HG03558 (cell line): ENCODE data around the gene R3HDM4.
A peak's percentile ranks its signal among the peaks of the same experiment; 100 is the strongest.

Experiments used
- ATAC-seq: cut with Tn5 transposase; IDR thresholded peaks from one replicate; pipeline ENCODE4 v1.9.1; 2021; ENCODE audit warnings: moderate number of reproducible peaks; ENCODE audit not compliant: unreplicated experiment; ENCODE audit errors: extremely low read depth

The R3HDM4 gene

GRCh38 chr19:947707-948539 is 34.9 kb upstream of the R3HDM4 start:
- peak; percentile 59 for ATAC-seq

GRCh38 chr19:947090-947706 is 34.2 kb upstream of the R3HDM4 start:
- no peak for ATAC-seq

GRCh38 chr19:945401-946252 is 32.6 kb upstream of the R3HDM4 start:
- ATAC-seq = no peak

GRCh38 chr19:944663-945241 is 31.7 kb upstream of the R3HDM4 start:
- ATAC-seq = no peak

- no peak for ATAC-seq
These were observed 31.1 kb upstream of the R3HDM4 start for GRCh38 chr19:944171-944567.

- no peak for ATAC-seq
These were observed 30.6 kb upstream of the R3HDM4 start for GRCh38 chr19:943551-944170.

- ATAC-seq = no peak
These were observed 29.2 kb upstream of the R3HDM4 start for GRCh38 chr19:942133-942645.

GRCh38 chr19:941292-942132 is 28.5 kb upstream of the R3HDM4 start:
- no peak for ATAC-seq

GRCh38 chr19:940591-941291 is 27.7 kb upstream of the R3HDM4 start:
- ATAC-seq = no peak

GRCh38 chr19:939922-940321 is 26.9 kb upstream of the R3HDM4 start:
- no peak for ATAC-seq

- ATAC-seq = no peak
These were observed 26.4 kb upstream of the R3HDM4 start for GRCh38 chr19:939439-939838.

GRCh38 chr19:938233-938923 is 25.4 kb upstream of the R3HDM4 start:
- ATAC-seq = no peak

GRCh38 chr19:937259-937694 is 24.3 kb upstream of the R3HDM4 start:
- ATAC-seq = no peak

- no peak for ATAC-seq
These were observed 23.1 kb upstream of the R3HDM4 start for GRCh38 chr19:936175-936546.

- no peak for ATAC-seq
These were observed 22.0 kb upstream of the R3HDM4 start for GRCh38 chr19:934865-935479.

- ATAC-seq = no peak
These were observed 21.3 kb upstream of the R3HDM4 start for GRCh38 chr19:934197-934840.

GRCh38 chr19:933553-933882 is 20.5 kb upstream of the R3HDM4 start:
- no peak for ATAC-seq
